Omental fat pad (tissue), 4 donors: Measurements from ENCODE around the gene PYGO1. TPM values are rescaled to one million over a fixed set of nuclear protein-coding genes. Genes with fewer than 3 reads are reported as not detected.
"Not testable (repeated sequence)": the region's sequence is repeated elsewhere in the genome, so short reads cannot be mapped to it uniquely, and the experiment has no call there.

Experiments
- ATAC-seq: fragments of 150-250 bp; one replicate; pipeline ENCODE4 v1.9.1; 2016; ENCODE audit warnings: mild to moderate bottlenecking, moderate library complexity; ENCODE audit not compliant: low FRiP score
- DNase-seq: peaks from one replicate; pipeline ENCODE4 v3.0.0-alpha.2; 2019; ENCODE audit warnings: low spot score
- CTCF ChIP-seq, 3 donors: fragments of 450-650 bp; IDR thresholded peaks; one replicate each; pipeline ENCODE4 v1.5.1; 2016 to 2017; ENCODE audit warnings: antibody characterized with exemption in 3 of 3, mild to moderate bottlenecking in 3 of 3, moderate library complexity in 2 of 3
- total RNA-seq, 4 donors: library from RNA; depleted of rRNA; stranded (reverse); fragments of >200 nt; gene quantifications; one replicate each; pipeline ENCODE4 v1.1.0, GENCODE V29; 2016

PYGO1 gene
- total RNA-seq, 4 donors from 2014 or later = 4.7 to 8.6 (median 6.9) TPM

GRCh38 chr15:55513152-55513551, 75.0 kb downstream of the PYGO1 start:
- no peak for TF ChIP-seq CTCF (IDR thresholded peaks at IDR 0.05)
- ATAC-seq (no peak), DNase-seq (no peak)

GRCh38 chr15:55507567-55507966, 80.6 kb downstream of the PYGO1 start:
- no peak for TF ChIP-seq CTCF (IDR thresholded peaks at IDR 0.05)
- no peak for DNase-seq
- no peak for ATAC-seq

GRCh38 chr15:55505407-55505806, 82.7 kb downstream of the PYGO1 start:
- DNase-seq, ATAC-seq: not testable (repeated sequence)

GRCh38 chr15:55499151-55499550, 89.0 kb downstream of the PYGO1 start:
- TF ChIP-seq CTCF (IDR thresholded peaks at IDR 0.05) = no peak
- ATAC-seq = no peak
- DNase-seq = no peak

- DNase-seq (peak; percentile 38), ATAC-seq (peak; percentile 86)
Observed at GRCh38 chr15:55498109-55498938, 89.8 kb downstream of the PYGO1 start.

GRCh38 chr15:55496716-55497115, 91.4 kb downstream of the PYGO1 start:
- DNase-seq = no peak

GRCh38 chr15:55494931-55495330, 93.2 kb downstream of the PYGO1 start:
- TF ChIP-seq CTCF (IDR thresholded peaks at IDR 0.05) = no peak
- DNase-seq (no peak), ATAC-seq (no peak)

More at GRCh38 chr15:55496716-55497115, 91.4 kb downstream of the PYGO1 start:
- no peak for TF ChIP-seq CTCF (IDR thresholded peaks at IDR 0.05)
- ATAC-seq = no peak

- DNase-seq, ATAC-seq: not testable (repeated sequence)
Observed at GRCh38 chr15:55488952-55489600, 99.1 kb downstream of the PYGO1 start.

Other genes starting within 250 kb of the PYGO1 start
- gene CCPG1, start 180.0 kb downstream of the PYGO1 start, total RNA-seq = 10 to 100 TPM; 38.8 to 75.2 (median 58.0) TPM
- gene PIERCE2, start 179.8 kb downstream of the PYGO1 start, total RNA-seq = 1 to 10 TPM in 3 of 4 donors, under 1 TPM in 1; 0.84 to 4.1 (median 2.7) TPM
- 1 to 10 TPM in 2 of 4 donors, under 1 TPM in 2; 0.36 to 2.4 (median 1.3) TPM for gene DNAAF4, start 80.1 kb downstream of the PYGO1 start, total RNA-seq
- 1 to 10 TPM; 1.8 to 6.8 (median 2.9) TPM for gene PRTG, start 154.8 kb upstream of the PYGO1 start, total RNA-seq